KMS-11 (cell line): ENCODE measurements around the gene STXBP5.

Experiments
- H2AFZ ChIP-seq: fragments of 200-600 bp; sonication (generic); 2 replicates; pipeline ENCODE4 v1.6.1; 2016; ENCODE audit warnings: antibody characterized with exemption, mixed run types, low read depth
- H3K27ac ChIP-seq: fragments of 200-600 bp; sonication (generic); 2 replicates; pipeline ENCODE4 v1.6.1; 2016; ENCODE audit warnings: mild to moderate bottlenecking, mixed run types
- H3K27me3 ChIP-seq: fragments of 200-600 bp; sonication (generic); 2 replicates; pipeline ENCODE4 v1.6.1; 2017; ENCODE audit warnings: mild to moderate bottlenecking, low read depth, mixed run types, moderate library complexity; ENCODE audit not compliant: insufficient read depth
- H3K36me3 ChIP-seq: fragments of 200-600 bp; sonication (generic); 2 replicates; pipeline ENCODE4 v1.6.1; 2017; ENCODE audit warnings: mild to moderate bottlenecking, mixed run types; ENCODE audit not compliant: insufficient read depth
- H3K4me1 ChIP-seq: fragments of 200-600 bp; sonication (generic); 2 replicates; pipeline ENCODE4 v1.6.1; 2016; ENCODE audit warnings: mild to moderate bottlenecking, low read depth, mixed run types; ENCODE audit not compliant: poor library complexity, severe bottlenecking
- H3K4me2 ChIP-seq: fragments of 200-600 bp; sonication (generic); 2 replicates; pipeline ENCODE4 v1.7.0; 2016; ENCODE audit warnings: mild to moderate bottlenecking, mixed run types
- H3K4me3 ChIP-seq: fragments of 200-600 bp; sonication (generic); IDR thresholded peaks from 2 replicates; pipeline ENCODE4 v1.6.1; 2017; ENCODE audit warnings: low read depth, low read length, mixed read lengths; ENCODE audit not compliant: insufficient read depth
- H3K79me2 ChIP-seq: fragments of 200-600 bp; sonication (generic); 2 replicates; pipeline ENCODE4 v1.6.1; 2016; ENCODE audit warnings: low read depth, mixed run types; ENCODE audit not compliant: insufficient read depth
- H3K9ac ChIP-seq: fragments of 200-600 bp; sonication (generic); 2 replicates; pipeline ENCODE4 v1.6.1; 2016; ENCODE audit warnings: mild to moderate bottlenecking, mixed run types
- H4K20me1 ChIP-seq: fragments of 200-600 bp; sonication (generic); 2 replicates; pipeline ENCODE4 v1.6.1; 2016; ENCODE audit warnings: mild to moderate bottlenecking, mixed run types; ENCODE audit not compliant: insufficient read depth
- CTCF ChIP-seq: fragments of 200-600 bp; sonication (generic); conservative IDR thresholded peaks from 2 replicates; pipeline ENCODE4 v1.6.1; 2017; ENCODE audit warnings: low read depth, mild to moderate bottlenecking, antibody characterized with exemption, low read length, moderate library complexity, mixed read lengths

STXBP5 gene

GRCh38 chr6:147212622-147213021 lies 8.4 kb downstream of the STXBP5 start:
- Histone ChIP-seq H3K9ac (no peak overlapping the region), H3K27me3 (no peaks in the 10 kb centered on the region), H3K27ac (no peak overlapping the region), H2AFZ (no peak overlapping the region), H3K79me2 (peaks cover 1% of the 10 kb centered on the region; the same call in 1 of the 2 replicates), H3K36me3 (no peaks in the 10 kb centered on the region), H3K4me2 (no peak overlapping the region), H3K4me3 (no peak overlapping the region), H4K20me1 (no peaks in the 10 kb centered on the region; the same call in 1 of the 2 replicates), H3K4me1 (peaks cover 3% of the 10 kb centered on the region)
- no peak for TF ChIP-seq CTCF

GRCh38 chr6:147213772-147214171 lies 9.6 kb downstream of the STXBP5 start:
- Histone ChIP-seq H3K9ac (no peak overlapping the region), H3K4me3 (no peak overlapping the region), H3K36me3 (no peaks in the 10 kb centered on the region), H4K20me1 (no peaks in the 10 kb centered on the region; the same call in 1 of the 2 replicates), H3K79me2 (no peaks in the 10 kb centered on the region), H2AFZ (no peak overlapping the region), H3K4me1 (no peaks in the 10 kb centered on the region), H3K4me2 (no peak overlapping the region), H3K27me3 (no peaks in the 10 kb centered on the region), H3K27ac (no peak overlapping the region)
- no peak for TF ChIP-seq CTCF

- Histone ChIP-seq H3K27ac (no peak overlapping the region), H3K36me3 (no peaks in the 10 kb centered on the region), H2AFZ (no peak overlapping the region), H3K4me3 (no peak overlapping the region), H3K79me2 (no peaks in the 10 kb centered on the region), H3K9ac (no peak overlapping the region), H3K4me2 (no peak overlapping the region), H4K20me1 (no peaks in the 10 kb centered on the region; the same call in 1 of the 2 replicates), H3K4me1 (no peaks in the 10 kb centered on the region), H3K27me3 (no peaks in the 10 kb centered on the region)
- TF ChIP-seq CTCF = no peak
Observed at GRCh38 chr6:147214248-147215227, 10.3 kb downstream of the STXBP5 start.

GRCh38 chr6:147216915-147217314 lies 12.7 kb downstream of the STXBP5 start:
- no peaks in the 10 kb centered on the region for H3K4me1 ChIP-seq

More at GRCh38 chr6:147216915-147217314, 12.7 kb downstream of the STXBP5 start:
- Histone ChIP-seq H3K9ac (no peak overlapping the region), H2AFZ (no peak overlapping the region), H3K27me3 (no peaks in the 10 kb centered on the region), H3K4me3 (no peak overlapping the region), H3K4me2 (no peak overlapping the region), H3K79me2 (no peaks in the 10 kb centered on the region), H3K27ac (no peak overlapping the region), H4K20me1 (no peaks in the 10 kb centered on the region), H3K36me3 (no peaks in the 10 kb centered on the region)
- no peak for TF ChIP-seq CTCF
